PC-9 (cell line): ENCODE results near the gene ATRN. TPM values are rescaled to one million over a fixed set of nuclear protein-coding genes. Genes with fewer than 3 reads are reported as not detected.

Experiments
- BruUV-seq: library from RNA; stranded (reverse); fragments of 400-500 nt; replicated peaks from 2 replicates; lab custom pipeline; 2021; lab: Mats Ljungman, UMichigan
- CTCF ChIA-PET: fragments of 300-600 bp; sonication (Branson Sonifier 250); formaldehyde crosslinking; loops from one replicate; lab custom pipeline; 2022; ENCODE audit warnings: antibody characterized with exemption; lab: Charles Lee
- POLR2A ChIA-PET: fragments of 300-600 bp; sonication (Branson Sonifier 250); formaldehyde crosslinking; loops from one replicate; lab custom pipeline; 2022; ENCODE audit warnings: antibody characterized with exemption; ENCODE audit not compliant: unreplicated experiment; lab: Charles Lee
- DNase-seq, 2 experiments: peaks; one replicate each; pipeline versions ENCODE4 v3.0.0 to v3.0.0-alpha.2; 2015 to 2022; ENCODE audit warnings: mixed read lengths in 1 of 2
- H2AFZ ChIP-seq: fragments of 200-600 bp; sonication (generic); 2 replicates; pipeline ENCODE4 v1.8.1; 2017; ENCODE audit warnings: antibody characterized with exemption
- H3F3A ChIP-seq: fragments of 200-600 bp; sonication (generic); 2 replicates; pipeline ENCODE4 v1.8.1; 2017; ENCODE audit warnings: antibody characterized with exemption, mild to moderate bottlenecking, low read depth; ENCODE audit not compliant: insufficient read depth
- H3K27ac ChIP-seq: fragments of 200-600 bp; sonication (generic); 2 replicates; pipeline ENCODE4 v1.6.1; 2016; ENCODE audit warnings: mixed run types
- H3K27me3 ChIP-seq: fragments of 200-600 bp; sonication (generic); 2 replicates; pipeline ENCODE4 v1.6.1; 2016; ENCODE audit warnings: low read depth, mixed run types; ENCODE audit not compliant: insufficient read depth
- H3K36me3 ChIP-seq: fragments of 200-600 bp; sonication (generic); 2 replicates; pipeline ENCODE4 v1.6.1; 2016; ENCODE audit warnings: low read depth, mixed run types
- H3K4me1 ChIP-seq: fragments of 200-600 bp; sonication (generic); replicated peaks from 2 replicates; pipeline ENCODE4 v1.6.1; 2016; ENCODE audit warnings: mixed run types; ENCODE audit not compliant: insufficient read depth
- H3K4me2 ChIP-seq: fragments of 200-600 bp; sonication (generic); 2 replicates; pipeline ENCODE4 v1.6.1; 2017; ENCODE audit warnings: mixed run types
- H3K4me3 ChIP-seq: fragments of 200-600 bp; sonication (generic); 2 replicates; pipeline ENCODE4 v1.6.1; 2016; ENCODE audit warnings: mixed run types
- H3K79me2 ChIP-seq: fragments of 200-600 bp; sonication (generic); 2 replicates; pipeline ENCODE4 v1.6.1; 2017; ENCODE audit warnings: low read depth, mixed run types
- H3K9me2 ChIP-seq: fragments of 200-600 bp; sonication (generic); 2 replicates; pipeline ENCODE4 v1.8.1; 2017; ENCODE audit warnings: mild to moderate bottlenecking; ENCODE audit not compliant: insufficient read depth
- H3K9me3 ChIP-seq: fragments of 200-600 bp; sonication (generic); 2 replicates; pipeline ENCODE4 v1.8.1; 2016; ENCODE audit warnings: low read depth; ENCODE audit not compliant: insufficient read depth
- H4K20me1 ChIP-seq: fragments of 200-600 bp; sonication (generic); 2 replicates; pipeline ENCODE4 v1.8.1; 2017; ENCODE audit not compliant: insufficient read depth
- CTCF ChIP-seq: fragments of 200-600 bp; sonication (generic); conservative IDR thresholded peaks from 2 replicates; pipeline ENCODE4 v1.6.1; 2017; ENCODE audit warnings: mixed run types, antibody characterized with exemption, mild to moderate bottlenecking, moderate library complexity
- EZH2 ChIP-seq: fragments of 200-600 bp; sonication (generic); IDR thresholded peaks from 2 replicates; pipeline ENCODE4 v1.8.0; 2017; ENCODE audit warnings: antibody characterized with exemption, low read depth
- intact Hi-C: fragments of 100-400 bp; cut with micrococcal nuclease; formaldehyde crosslinking; loops from one replicate; pipeline ENCODE4 v1.10.0; 2022; ENCODE audit not compliant: unreplicated experiment
- total RNA-seq: library from RNA; stranded (reverse); gene quantifications from 2 replicates; pipeline ENCODE4 v1.2.3, GENCODE V29; 2021

Gene ATRN
- total RNA-seq, 1 experiment from 2014 or later, result 34.9 TPM

GRCh38 chr20:3606021-3606420 lies 135.2 kb downstream of the ATRN start:
- Histone ChIP-seq H3K4me3 (no peak overlapping the region), H3K27me3 (no peaks in the 10 kb centered on the region), H3K9me3 (no peaks in the 10 kb centered on the region), H3K4me2 (no peak overlapping the region), H3K4me1 (no peaks in the 10 kb centered on the region), H3K36me3 (peaks cover 3% of the 10 kb centered on the region; the same call in 1 of the 2 replicates), H3F3A (no peaks in the 10 kb centered on the region), H3K79me2 (no peaks in the 10 kb centered on the region), H3K27ac (no peak overlapping the region), H3K9me2 (no peaks in the 10 kb centered on the region), H4K20me1 (no peaks in the 10 kb centered on the region), H2AFZ (no peak overlapping the region)
- CTCF ChIA-PET, result no interaction called here
- TF ChIP-seq CTCF (no peak), EZH2 (no peak)
- no TSS peak for BruUV-seq
- POLR2A ChIA-PET, result no interaction called here
- DNase-seq, result no peak
- intact Hi-C loops, result no loop called here

GRCh38 chr20:3611901-3612300 lies 141.1 kb downstream of the ATRN start:
- Histone ChIP-seq H3K27me3 (no peaks in the 10 kb centered on the region), H3K9me2 (no peaks in the 10 kb centered on the region), H3K4me1 (no peaks in the 10 kb centered on the region), H3F3A (no peaks in the 10 kb centered on the region), H3K4me3 (no peak overlapping the region), H3K9me3 (no peaks in the 10 kb centered on the region), H4K20me1 (no peaks in the 10 kb centered on the region), H3K27ac (no peak overlapping the region), H3K36me3 (no peaks in the 10 kb centered on the region), H3K4me2 (no peak overlapping the region), H2AFZ (no peak overlapping the region), H3K79me2 (no peaks in the 10 kb centered on the region)
- DNase-seq, result no peak
- ChIA-PET POLR2A (no interaction called here), CTCF (interaction anchor here (0.6 kb wide), 1 partner anchor 48 kb away, joined by 3 read pairs; no protein-coding TSS in a partner anchor)
- TF ChIP-seq CTCF (no peak), EZH2 (no peak)
- intact Hi-C loops, result no loop called here
- no TSS peak for BruUV-seq

GRCh38 chr20:3612795-3613572 lies 142.2 kb downstream of the ATRN start:
- intact Hi-C loops, result no loop called here
- CTCF ChIA-PET, result interaction anchor here (0.6 to 0.7 kb wide), 2 partner anchors 29 to 559 kb away, joined by 3 to 4 read pairs; no protein-coding TSS in a partner anchor
- no TSS peak for BruUV-seq

More at GRCh38 chr20:3612795-3613572, 142.2 kb downstream of the ATRN start:
- H4K20me1 ChIP-seq, result no peaks in the 10 kb centered on the region
- H3K4me3 ChIP-seq, result no peak overlapping the region
- no peaks in the 10 kb centered on the region for H3K27me3 ChIP-seq
- no peak for DNase-seq
- no peaks in the 10 kb centered on the region for H3K9me2 ChIP-seq
- H3K27ac ChIP-seq, result no peak overlapping the region
- no peaks in the 10 kb centered on the region for H3K9me3 ChIP-seq
- H2AFZ ChIP-seq, result no peak overlapping the region
- H3F3A ChIP-seq, result no peaks in the 10 kb centered on the region
- POLR2A ChIA-PET, result interaction anchor here (0.5 kb wide), 1 partner anchor 32 kb away, joined by 4 read pairs; no protein-coding TSS in a partner anchor
- TF ChIP-seq EZH2 (no peak), CTCF (no peak)
- no peaks in the 10 kb centered on the region for H3K36me3 ChIP-seq
- no peak overlapping the region for H3K4me2 ChIP-seq
- no peaks in the 10 kb centered on the region for H3K4me1 ChIP-seq
- no peaks in the 10 kb centered on the region for H3K79me2 ChIP-seq
